ENCODE data around the gene EVA1A.

DNA sequence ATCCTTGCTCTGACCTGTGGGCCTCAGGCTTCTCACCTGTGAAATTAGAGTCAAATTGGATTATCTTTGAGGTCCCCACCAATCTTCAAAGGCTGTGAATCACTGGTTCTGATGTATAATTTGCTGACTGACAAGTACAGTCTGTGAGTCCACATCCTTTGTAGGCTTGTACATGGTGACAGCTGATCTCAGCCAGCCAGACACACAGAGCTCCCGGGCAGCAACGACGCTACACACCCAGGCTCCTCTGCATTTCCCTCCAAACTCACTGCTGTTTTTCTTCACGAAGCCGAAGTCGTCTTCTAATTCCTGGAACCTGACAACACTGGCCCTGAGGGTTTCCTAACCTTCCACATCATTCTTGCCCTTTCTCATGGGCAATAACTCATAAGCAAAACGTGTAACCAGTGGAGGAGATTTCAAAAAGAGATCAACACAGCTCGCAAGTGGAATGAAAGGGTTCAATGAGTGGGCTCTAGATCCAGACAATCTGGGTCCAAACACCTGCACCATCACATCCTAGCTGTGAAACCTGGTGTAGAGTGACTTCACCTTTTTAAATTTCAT, 37.9 kb upstream of the EVA1A start:
- no peak for TF ChIP-seq POLR2A (IDR thresholded peaks at IDR 0.05)
- no peak for TF ChIP-seq CTCF (IDR thresholded peaks at IDR 0.05)

Measured in tibial nerve (tissue), 3 donors.